ENCODE measurements around the gene DDX25. TPM values are rescaled to one million over a fixed set of nuclear protein-coding genes. Genes with fewer than 3 reads are reported as not detected.

DDX25 gene
- total RNA-seq, 2 experiments from 2014 or later, result 0.27 TPM; not detected in 1

DNA sequence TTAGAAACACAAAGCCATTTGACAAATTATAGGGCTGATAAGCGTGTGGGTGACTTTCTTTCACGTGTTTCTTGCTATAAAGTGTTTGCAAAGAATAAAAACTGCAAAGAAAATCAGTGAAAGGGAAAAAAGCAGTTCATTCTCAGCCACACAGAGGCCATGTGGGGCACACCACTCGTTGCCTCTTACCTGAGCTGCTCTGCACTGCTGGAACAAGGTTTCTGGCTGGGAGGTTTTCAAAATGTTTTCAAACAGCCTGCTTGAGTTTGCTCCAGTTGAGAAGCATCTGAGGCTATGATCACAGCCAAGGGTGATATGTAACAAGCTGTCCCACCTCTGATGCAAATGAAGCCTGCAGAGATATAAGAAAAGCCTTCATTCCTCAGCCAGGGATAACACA is 26.8 kb downstream of the DDX25 start:
- ChIA-PET CTCF (no interaction called here), POLR2A (no interaction called here)

DNA sequence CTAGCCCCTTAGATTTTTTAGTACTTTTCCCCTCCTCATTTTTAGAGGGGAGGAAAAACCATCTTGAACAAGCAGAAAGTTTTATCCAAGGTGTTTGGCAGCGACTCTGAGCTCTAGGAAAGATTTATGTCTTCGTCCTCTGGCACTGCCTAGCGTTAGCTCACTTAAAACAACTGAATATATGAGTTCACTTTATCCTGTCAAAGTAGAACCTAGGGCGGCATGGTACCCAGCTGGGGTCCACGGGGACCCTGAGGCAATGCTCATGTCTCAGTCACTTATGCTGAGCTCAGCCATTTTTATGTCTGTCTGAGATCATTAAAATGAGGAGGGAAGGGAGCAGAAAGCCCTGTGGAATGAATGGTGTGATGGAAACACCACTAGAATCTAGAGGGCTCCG is 27.4 kb downstream of the DDX25 start:
- ChIA-PET POLR2A (no interaction called here), CTCF (no interaction called here)

DNA sequence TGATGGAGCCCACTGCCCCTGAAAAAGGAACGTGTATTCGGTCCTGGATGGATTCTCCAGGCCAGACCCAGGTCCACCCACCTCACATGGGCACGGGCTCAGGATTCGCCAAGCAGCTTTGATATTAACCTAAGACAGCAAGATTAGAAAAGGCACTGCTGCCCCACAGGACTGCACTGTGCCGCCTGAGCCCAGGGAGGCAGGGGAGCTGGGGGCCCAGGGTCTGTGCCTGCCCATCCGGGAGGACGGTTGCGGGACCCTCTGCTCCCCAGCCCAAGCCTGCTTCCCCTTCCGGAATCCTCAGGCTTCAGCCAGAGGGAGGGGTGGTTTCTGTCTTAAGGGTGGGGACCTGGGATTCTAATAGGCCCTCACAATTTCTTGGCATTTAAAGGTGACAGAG is 28.0 kb downstream of the DDX25 start:
- POLR2A ChIA-PET, result no interaction called here
- CTCF ChIA-PET, result no interaction called here

DNA sequence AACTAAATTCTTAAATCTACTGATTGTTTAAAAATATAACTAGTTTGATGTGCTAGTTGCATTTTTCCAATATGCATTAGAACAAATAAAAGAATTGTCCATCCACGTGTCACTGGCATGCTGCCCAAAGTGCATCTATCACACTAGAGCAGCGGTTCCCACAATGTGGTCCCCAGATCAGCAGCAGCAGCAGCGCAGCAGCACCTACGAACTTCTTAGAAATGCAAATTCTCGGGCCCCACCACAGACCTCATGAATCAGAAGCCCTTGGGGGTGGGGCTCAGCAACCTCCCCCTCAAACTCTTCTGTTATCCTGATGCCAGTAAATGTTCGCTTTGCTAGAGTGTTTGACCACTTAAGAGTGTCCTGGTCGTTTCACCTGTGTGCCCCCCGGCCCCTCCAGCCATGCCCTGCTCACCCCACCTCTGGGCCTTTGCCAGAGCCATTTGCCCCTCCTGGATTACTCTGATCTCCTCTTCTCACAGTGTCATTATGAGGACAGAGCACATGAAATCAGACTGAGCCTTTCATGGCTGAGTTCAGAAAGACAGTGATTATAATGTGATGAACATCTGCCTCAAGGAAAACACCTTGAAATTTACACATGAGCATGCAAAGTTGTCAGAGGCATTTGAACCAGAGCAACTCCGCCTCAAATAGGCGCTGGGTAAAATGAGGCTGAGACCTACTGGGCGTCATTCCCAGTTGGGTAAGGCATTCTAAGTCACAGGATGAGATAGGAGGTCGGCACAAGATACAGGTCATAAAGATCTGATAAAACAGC is 28.9 kb downstream of the DDX25 start:
- ChIA-PET CTCF (no interaction called here), POLR2A (no interaction called here)

DNA sequence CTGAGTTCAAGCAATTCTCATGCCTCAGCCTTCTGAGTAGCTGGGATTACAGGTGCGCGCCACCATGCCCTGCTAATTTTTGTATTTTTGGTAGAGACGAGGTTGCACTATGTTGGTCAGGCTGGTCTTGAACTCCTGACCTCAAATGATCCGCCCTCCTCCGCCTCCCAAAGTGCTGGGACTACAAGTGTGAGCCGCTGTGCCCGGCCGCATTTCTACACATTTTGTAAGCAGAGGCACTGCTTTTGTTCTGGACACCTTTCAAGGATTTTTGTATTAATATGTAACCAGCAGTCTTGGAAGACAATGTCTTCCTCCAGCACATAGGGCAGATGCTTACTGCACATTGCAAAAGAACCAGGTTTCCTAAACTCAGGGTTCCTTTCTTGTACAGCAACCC is 30.2 kb downstream of the DDX25 start:
- POLR2A ChIA-PET, result no interaction called here
- CTCF ChIA-PET, result no interaction called here

DNA sequence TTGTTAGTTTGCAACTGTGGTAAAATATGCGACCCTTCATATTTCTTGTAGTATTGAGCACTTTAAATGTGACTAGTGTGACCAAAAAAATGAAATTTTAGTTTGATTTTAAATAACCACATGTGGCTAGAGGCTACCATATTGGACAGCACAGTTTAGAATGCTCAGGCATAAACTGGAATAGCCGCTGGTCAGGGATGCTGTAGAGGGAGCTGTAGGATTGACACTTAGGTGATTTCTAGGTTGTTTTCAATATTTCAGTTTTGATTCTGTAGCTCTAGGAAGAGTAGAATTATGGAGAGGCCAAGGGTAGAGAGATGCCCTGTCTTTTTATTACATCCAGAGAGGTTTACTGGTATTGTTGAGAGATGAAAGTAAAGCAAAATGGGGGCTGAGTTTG is 30.7 kb downstream of the DDX25 start:
- CTCF ChIA-PET, result no interaction called here
- POLR2A ChIA-PET, result no interaction called here

DNA sequence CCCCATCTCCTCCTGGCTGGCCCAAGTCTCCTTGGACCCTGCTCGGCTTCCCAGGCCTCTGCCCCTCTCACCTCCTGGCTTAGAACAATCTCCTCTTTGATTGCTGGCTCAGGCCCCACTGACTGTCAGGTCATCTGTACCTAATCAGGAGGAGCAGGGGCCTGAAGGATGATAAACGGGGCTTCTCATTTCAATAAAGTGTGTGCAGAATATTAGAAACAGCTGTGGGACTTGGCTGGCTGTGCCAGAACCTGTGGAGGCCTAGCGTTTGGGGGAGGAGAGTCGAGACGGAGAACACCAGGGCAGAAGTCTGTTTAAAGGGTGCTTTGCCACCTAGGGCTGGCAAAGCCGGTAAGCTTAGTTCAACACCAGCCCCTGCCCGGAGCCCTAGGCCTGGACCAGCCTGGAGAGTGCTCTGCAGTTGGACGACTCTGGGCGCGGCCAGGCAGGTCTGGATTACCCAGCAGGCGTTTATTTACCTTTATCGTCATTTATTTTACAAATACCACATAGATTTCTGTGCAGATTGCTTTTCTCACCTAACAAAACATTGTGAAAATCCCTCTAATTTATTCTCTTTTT is 31.4 kb downstream of the DDX25 start:
- ChIA-PET POLR2A (no interaction called here), CTCF (no interaction called here)

DNA sequence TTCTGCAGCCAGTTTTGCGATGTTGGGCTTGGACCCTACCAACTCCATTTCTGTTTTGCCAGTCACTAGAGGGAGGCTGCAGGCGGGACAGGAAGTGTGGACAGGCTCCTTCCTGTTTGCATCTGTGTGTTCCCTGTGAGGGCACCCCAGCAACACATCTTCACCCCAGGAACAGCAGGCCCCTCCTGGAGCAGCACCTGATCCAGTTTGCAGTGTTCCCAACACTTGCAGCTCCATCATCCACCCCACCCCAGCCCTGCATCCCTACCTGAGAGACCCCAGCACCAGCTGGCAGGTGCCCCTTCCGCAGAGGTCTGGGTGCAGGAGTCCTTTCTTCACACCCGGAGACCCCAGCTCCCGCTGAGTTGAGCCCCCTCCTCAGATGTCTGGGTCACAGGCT is 34.1 kb downstream of the DDX25 start:
- ChIA-PET POLR2A (no interaction called here), CTCF (interaction anchor here (1.4 kb wide), 1 partner anchor 255 kb away, joined by 4 read pairs; no protein-coding TSS in a partner anchor)

DNA sequence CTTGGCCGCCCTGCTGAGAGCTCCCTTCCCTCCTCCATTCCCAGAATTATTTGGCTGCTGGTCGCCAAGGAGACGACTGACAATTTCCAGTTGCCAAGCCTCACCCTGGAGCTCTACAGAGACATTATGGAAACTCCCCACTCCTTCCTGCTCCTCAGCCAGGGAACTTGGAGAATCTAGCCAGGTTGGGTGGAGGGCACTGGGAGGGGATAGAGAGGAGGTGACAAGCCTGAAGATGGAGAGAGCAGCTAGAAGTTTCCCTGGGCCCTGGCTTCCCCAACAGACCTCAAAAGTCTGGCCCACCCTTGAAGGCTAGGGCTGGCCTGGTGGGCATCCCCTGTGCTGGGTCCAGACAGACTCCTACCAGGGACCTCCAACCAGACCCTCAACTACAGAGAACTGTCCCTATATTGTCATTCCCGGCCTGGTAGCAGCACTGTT is 34.8 kb downstream of the DDX25 start:
- ChIA-PET POLR2A (no interaction called here), CTCF (interaction anchor here (1.4 kb wide), 1 partner anchor 255 kb away, joined by 4 read pairs; no protein-coding TSS in a partner anchor)

DNA sequence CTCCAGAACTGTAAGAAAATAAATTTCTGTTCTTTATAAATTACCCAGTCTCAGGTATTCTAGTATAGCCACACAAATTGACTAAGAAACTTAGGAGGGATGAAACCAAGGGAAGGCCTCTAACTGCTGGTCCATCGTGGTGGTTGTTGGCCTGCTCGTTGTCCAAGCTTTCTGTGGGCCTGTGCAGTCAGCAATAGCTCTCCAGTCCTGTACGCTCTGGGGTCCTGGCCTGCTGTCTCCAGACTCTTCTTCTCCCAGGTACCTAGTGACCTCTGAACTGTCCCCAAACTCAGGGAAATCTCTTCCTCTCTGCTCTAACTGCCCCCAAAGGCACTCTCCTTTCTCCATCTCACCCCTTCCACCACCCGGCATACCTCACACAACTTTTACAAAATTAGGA is 35.8 kb downstream of the DDX25 start:
- ChIA-PET CTCF (no interaction called here), POLR2A (no interaction called here)

DNA sequence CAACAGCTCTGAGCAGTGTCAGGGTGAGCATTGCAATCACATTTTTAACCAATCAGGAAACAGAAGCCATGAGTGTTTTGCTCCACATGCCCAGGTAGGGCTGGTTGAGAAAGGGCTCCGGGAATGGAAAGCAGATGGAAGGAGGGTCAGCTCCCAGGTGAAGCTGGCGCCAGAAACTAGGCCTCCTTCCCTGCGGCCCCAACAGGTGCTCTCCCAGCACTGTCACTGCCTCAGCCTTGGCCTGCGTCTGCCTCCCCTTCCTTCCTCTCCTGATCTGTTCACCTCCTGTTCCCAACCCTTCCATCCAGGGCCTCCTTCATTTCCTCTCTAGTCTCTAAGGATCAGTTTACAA is 36.9 kb downstream of the DDX25 start:
- CTCF ChIA-PET, result interaction anchor here (1.5 kb wide), 1 partner anchor 252 kb away, joined by 5 read pairs; no protein-coding TSS in a partner anchor
- POLR2A ChIA-PET, result no interaction called here

DNA sequence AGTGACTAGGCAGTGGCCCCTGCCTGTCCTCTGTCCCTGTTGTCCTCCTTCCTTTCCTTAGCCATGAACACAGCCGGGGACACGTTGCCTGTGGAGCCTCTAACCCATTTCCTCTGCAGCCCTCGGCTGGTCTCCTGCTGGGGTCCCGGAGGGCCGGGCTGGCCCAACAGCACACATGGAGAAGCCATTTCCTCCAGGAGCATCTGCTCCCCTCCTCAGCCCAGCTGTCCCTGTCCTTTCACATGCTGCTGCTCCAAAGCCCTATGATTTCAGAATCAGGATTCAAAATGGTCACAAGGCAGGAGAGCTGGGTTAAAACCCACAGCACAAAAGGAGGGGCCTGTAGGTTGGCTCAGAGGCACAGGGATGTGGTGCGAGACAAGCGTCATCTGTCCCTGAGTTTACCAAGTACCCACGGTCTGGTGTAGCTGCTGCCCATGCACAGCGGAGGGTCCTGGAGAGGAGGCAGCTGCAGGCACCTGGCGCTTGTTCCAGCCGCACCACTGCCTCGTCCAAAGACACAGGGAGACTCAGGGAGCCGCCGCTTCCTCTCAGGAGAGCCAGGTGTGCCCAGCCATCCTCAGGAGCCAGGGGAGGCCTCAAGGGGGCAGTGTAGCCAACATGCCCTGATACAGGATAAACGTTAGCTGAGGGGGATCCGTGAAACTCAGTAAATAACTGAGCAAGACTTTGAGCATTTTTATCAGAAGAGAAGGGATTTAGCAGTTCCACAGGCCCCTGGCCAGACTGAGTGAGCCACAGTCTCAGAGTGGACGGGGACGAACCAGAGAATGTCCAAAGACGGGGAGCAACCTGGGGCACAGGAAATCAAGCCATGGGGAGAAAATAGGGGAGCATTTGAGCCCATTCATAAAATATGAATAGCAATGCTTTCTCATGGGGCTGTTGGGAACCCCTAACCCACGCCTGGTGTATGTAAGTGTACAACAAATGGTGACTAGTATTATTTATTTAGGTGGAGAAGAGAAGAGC is 37.6 kb downstream of the DDX25 start:
- CTCF ChIA-PET, result interaction anchor here (0.8 to 1.5 kb wide), 3 partner anchors 133 to 252 kb away, joined by 3 to 5 read pairs (median 4); no protein-coding TSS in a partner anchor
- POLR2A ChIA-PET, result no interaction called here

DNA sequence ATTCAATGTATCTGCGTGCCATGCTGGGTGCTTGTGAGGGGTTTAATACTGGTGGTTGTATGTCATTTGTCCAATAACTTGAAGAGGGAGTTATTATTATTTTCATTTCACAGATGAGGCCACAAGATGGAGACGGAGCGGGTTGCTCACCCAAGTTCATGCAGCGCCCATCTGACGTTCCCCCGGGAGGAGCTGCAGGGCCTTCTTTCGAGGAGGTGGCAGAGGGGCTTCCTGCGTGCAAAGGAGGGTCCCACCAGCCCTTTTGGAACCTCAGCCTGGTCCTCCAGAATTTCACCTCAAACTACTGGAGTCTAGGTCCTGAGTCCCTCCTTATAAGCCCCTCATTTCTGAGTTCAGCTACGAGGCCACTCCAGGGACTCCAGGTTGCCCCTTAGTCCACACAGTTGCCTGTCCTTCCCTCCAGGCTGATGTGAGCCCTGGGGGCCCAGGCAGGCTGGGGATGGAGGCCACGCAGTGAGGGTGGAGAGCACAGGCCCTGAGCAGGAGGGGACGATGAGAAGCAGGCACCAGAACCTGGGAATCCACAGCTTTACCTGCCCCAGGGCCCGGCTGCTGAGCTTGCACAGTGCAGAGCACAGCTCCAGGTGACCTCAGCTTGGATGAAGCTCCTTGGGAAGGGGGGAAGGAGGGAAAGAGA is 38.6 kb downstream of the DDX25 start:
- ChIA-PET POLR2A (no interaction called here), CTCF (interaction anchor here (0.7 to 1.1 kb wide), 3 partner anchors 132 to 247 kb away, joined by 3 to 4 read pairs (median 3); no protein-coding TSS in a partner anchor)

DNA sequence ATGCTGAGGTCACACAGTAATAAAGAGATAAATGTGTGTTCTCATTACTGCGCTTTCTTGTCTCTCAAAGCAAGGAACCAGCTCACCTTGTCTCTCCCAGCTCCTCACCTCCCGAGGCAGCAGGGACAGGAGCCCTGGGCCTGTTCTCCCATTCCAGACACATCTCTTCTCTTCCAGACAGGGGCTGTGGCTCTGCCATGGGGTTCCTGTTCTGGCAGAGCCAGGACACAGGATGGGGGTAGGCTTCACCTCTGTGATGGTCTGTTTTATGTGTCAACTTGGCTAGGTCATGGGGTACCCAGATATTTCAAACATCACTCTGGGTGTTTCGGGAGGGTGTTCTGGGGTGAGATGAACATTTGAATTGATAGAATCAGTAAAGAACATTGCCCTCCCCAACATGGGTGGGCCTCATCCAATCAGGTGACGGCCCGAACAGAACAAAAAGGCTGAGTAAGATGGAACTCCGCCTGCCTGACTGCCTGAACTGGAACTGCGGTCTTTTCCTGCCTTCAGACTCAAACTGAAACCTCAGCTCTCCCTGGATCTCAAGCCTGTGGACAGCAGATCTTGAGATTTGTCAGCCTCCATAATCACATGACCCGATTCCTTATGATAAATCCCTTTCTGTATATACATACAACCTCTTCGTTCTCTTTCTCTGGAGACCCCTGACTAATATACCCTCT is 39.5 kb downstream of the DDX25 start:
- CTCF ChIA-PET, result interaction anchor here (0.7 to 1.0 kb wide), 3 partner anchors 15 to 250 kb away, joined by 3 read pairs; no protein-coding TSS in a partner anchor
- POLR2A ChIA-PET, result no interaction called here

DNA sequence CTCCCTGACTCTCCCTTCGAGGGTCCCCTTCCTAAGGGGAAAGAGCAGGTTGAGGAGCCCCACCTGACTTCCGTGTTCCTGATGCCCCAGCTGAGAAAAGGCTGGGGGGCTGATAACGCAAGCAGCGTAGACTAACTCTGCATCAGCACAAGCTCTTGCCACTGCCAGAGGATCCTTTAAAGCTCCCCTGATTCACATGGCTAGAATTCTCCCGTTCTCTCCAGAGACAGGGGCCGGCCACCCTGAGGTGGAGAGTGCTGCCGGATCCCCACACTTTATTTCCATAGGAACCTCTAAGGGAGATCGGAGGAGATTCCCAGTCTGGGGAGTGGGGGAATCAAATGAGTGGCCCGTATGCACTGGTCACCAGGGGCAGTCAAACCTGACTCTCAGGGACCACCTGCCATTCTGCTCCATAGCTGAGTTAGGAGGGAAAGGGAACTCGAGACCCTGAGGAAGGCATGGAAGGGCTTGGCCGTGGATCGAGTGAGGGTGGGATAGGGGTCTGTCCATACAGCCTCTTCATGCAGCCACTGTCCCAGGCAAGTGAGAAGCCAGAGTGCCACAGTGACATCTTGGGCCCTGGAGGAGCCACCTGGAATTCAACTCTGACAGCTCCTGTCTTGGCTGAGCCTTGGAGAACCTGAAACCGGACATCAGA is 40.2 kb downstream of the DDX25 start:
- ChIA-PET POLR2A (no interaction called here), CTCF (interaction anchor here (1.0 kb wide), 2 partner anchors 15 to 250 kb away, joined by 3 read pairs; no protein-coding TSS in a partner anchor)

DNA sequence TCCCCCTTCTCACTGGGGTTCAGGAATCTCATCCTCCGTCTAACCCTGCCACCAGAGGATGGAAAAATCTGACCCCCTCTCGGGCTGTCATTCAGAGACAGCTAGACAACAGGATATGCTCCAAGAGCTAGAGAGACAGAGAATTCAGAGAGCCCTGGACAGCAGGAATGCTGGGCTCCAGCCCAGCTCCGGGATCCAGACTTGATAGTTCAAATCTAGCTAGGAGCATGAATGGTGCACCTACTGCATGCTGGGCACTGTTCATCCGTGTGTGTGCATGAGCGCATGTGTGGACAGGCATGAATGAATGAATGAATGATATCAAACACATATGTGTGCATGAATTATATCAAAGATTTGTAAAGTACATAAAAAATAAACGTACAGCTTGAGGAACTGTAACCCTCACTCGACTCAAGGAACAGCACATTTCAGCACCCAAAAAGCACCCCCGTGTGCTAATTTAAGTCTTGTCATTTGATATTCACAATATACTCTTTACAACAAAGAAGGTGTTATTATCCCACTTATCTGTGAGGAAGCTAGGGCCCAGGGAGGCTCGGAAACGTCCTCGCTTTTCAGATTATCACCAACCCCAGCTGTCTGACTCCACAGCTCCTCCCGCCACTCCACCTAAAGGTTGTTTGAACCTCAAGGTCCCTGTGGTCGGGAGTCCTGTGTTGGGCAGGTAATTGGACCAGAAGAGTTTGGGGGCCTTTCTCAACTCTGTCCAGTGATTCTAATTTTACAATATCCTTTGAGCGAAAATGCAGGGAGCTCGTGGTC is 40.9 kb downstream of the DDX25 start:
- POLR2A ChIA-PET, result no interaction called here
- CTCF ChIA-PET, result no interaction called here

DNA sequence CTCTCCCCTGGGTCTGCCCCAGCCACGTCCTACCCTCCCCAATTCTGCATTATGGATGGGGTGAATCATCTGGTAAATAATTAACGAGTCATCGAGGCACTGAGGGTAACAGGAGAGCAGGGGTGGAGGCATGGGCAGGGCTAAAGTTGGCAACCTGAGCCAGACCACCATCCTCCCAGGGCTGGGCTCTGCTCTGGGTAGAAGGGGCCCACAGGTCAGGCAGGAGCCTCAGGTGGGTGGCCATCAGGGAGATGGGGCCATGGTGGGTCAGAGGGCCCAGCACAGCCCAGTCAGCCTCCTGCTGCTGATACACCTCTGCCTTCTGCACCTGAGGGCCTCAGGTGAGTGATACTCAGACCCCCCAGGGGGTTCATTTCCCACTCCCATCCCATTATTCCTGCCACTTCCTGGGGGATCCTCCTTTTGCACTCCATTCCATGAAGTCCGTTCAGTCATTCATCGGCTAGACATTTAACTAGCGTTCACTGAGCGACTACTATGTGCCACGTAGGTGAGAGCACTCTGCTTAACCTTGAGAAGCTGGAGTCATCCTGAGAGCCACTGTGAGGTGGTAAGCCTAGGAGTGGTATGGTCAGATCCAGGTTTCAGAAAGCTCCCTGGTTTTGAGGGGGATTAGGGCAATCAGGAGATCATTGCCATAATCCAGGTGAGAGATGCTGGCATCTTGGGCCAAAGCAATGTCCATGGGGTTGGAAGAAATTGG is 41.7 kb downstream of the DDX25 start, which contains the start of gene VSIG10L2:
Gene VSIG10L2 (plus strand): TSS at position 248 of the 724 bp plus-strand sequence. CDS start 12 bp downstream, at position 260.
- ChIA-PET CTCF (interaction anchor here (0.6 to 1.2 kb wide), 2 partner anchors 23 to 424 kb away, joined by 4 read pairs; no protein-coding TSS in a partner anchor), POLR2A (no interaction called here)
